Activated CD8-positive, alpha-beta memory T cell treated with anti-CD3 and anti-CD28 coated beads, Interleukin-2, amount 50 U/mL, for 48 hours (primary cell): ENCODE measurements around the gene LTF.

Experiments used
- DNase-seq: peaks from one replicate; pipeline ENCODE4 v3.0.0-alpha.2; 2020

The LTF gene

DNA sequence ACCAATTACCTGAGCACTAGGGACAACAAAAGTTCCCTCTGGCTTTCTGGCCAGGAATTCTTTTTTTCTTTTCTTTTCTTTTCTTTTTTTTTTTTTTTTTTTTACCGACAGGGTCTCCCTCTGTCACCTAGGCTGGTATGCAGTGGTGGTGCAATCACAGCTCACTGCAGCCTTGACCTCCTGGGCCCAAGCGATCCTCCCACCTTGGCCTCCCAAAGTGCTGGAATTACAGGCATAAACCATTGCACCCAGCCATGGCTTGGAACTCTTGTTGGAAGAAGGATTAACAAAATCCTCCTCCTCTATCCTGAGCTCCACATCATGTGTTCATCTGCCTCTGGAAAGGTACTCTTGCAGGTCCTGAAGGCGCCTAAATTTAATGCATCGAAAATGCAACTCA is 2.9 kb upstream of the LTF start:
- no peak for DNase-seq

DNA sequence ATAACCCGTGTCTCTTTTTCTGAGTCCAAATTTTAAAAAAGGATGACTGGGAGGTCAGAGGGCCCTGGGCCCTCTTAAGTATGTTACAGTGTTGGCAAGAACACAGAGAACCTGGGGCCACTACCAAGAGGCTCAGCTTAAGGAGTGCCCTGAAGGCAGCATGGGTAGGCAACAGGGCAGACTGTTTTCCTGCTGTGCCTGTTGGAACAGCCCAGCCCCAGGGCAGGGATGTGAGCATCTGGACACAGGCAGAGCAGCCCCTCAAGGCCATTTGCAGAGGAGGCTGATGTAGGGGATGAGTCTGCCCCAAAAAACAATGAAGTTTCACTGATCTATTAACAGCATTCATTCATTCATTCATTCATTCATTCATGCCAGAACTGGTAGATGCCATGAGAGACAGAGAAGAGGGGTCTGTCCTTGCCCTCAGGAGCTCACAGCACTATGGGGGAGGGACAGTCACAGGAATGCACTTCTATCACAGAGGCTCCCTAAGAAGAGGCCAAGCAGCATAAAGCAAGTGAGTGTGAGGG is 2.2 kb upstream of the LTF start:
- peak; percentile 23 for DNase-seq

DNA sequence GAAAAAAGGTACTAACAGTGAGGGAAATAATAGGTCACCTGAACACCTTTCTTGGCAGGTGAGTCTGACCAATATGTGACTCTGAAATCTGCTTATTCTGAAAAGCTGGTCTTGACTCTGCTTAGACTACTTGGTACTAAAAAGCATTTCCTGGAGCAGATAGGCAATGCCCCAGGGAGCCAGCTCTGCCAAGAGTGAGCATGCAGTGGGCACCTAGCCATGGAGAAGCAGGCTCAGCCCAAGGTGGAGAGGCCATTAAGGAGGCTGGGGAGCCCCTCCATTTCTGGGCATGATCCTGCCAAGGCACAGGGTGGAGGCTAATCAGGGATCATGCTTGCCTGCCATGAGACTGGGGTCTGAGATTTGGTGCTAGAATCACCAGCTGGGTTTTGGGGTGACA is 1.6 kb upstream of the LTF start:
- peak; percentile 35 for DNase-seq

DNA sequence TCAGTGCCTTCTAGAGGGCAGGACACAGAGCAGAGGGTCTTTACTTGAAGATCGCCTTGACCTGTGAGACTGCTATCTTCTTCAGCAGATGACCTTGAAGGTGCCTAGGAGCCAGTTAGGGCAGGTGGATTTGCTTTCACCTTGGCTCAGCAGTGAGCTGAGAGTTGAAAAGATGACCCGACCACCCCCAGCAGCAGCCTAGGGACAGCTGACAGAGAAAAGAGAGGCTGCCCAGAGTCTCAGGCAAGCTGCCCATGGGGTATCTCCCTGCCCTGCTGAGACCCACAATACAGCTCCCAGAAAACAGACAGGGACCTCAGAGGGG is 453 bp upstream of the LTF start:
- no peak for DNase-seq

DNA sequence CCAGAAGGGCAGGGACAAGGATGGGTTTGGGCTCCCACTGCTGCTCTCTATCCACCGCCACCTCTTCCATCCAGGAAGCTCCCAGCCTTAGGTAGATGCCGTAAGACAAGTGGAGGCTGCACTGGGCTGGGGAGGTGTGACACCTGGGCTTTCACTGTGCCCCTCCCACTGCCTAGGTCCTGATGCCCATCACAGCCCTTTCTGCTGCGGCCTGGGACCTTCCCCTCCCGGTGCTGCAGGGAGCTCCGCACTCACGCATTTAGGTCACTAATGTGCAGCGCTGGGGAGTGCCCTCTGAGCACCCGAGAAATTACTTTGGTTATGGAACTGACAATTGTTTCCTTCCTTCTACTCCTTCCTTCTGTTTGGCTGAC is 850 bp downstream of the LTF start:
- peak; percentile 33 for DNase-seq

DNA sequence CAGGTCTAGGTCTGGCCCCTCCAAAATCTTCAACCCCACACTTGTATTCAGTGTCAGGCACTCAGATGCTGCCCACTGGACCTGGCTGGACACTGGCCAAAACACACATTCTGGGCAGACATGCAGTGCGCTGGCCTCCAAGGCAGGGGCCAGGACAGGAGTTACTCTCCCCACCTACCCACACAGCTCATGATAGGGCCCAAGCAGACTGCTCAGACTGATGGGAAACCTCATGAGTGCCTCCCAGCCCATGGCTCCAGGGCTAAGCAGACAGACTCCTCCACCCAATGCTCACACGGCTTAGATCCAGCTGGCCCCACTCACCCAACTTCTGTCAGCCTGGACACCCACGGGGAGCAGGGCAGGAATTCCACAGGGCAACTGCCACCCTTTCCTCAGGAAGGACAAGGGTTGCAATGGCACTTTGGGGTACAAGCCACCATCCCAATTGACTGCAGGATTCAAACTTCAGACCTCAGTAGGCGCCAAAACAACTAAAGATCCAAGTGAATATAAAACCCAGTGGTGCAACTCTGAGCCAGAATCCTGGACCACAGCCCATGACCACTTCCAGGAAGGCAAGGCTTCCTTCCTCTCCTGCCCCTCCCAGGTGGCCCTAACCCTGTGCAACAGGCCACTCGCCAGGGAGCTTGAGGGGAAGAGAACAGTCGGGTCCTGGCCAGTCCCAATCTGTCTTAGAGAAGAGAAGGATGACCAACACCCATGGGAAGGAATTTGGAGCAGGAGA is 1.4 kb downstream of the LTF start:
- peak; percentile 30 for DNase-seq

DNA sequence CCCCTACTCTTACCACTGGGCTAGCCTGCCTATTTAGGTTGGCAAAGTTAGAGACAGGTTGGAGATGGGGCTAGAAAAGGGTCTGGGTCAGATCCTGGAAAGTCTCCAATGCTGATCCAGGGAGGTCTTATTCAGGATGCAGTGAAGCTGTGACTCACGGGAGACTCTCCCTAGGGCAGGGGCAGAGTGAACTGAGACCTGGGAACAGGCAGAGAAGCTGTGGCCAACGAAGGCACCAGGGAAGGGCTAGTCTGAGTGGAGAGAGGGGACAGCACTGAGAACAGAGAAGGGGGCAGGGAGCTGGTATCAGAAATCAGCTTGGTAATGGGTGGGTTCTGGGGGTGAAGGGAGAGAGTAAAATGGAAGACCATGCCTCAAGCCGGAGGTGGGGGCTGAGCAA is 2.2 kb downstream of the LTF start:
- peak; percentile 37 for DNase-seq

DNA sequence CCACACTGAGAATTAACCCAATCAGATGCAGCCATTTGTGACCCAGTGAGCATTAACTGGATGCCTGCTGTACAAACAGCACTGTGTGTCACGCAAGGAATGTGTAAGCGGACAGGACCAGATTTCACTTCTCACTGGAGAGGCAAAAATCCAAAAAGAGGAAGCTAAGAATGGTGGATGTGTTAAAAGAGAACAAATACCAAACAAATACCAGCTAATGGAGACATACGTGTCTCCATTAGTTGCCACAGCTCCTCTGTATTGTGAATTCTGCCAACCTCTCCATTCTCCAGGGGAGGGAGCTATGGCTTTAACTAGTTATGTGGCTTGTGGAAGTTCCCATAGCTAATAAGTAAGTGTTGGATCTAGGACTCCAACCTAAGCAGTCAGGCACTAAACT is 2.6 kb downstream of the LTF start:
- no peak for DNase-seq

DNA sequence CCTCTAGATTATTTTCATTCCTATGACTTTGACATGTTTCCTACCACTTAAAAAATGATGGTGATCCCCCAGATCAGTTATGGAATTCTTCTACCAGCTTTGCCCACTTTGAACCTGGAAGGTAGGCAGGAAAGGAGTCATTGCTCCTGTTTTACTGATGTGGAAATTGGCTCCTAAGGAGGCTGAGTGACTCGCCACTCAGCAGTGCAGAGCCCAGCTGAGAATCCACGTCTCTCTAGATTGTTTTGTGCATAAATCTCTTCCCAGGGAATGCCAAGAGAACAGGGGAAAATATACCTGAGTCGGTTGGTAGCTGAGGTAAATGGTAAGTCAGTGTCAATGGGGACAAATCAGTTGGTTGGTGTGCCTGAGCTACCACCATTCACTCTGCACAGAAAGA is 4.7 kb downstream of the LTF start:
- DNase-seq: no peak

DNA sequence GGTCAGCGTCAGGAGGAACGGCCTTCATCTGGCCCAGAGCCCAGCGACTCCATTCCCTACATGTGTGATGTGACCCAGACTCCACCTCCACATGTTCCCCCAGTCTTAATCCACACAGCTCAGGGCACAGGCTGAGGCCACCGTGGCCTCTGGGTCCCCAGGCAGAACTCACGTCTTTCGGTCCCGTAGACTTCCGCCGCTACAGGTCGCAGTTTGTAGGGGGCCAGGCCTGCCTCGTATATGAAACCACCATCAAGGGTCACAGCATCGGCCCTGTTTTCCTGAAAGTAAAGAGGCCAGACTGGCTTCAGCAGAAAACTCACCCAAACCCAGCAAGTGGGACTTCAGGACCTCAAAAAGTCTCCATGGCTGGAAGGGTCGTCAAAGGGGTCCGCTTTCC is 8.6 kb downstream of the LTF start:
- DNase-seq: peak; percentile 32

DNA sequence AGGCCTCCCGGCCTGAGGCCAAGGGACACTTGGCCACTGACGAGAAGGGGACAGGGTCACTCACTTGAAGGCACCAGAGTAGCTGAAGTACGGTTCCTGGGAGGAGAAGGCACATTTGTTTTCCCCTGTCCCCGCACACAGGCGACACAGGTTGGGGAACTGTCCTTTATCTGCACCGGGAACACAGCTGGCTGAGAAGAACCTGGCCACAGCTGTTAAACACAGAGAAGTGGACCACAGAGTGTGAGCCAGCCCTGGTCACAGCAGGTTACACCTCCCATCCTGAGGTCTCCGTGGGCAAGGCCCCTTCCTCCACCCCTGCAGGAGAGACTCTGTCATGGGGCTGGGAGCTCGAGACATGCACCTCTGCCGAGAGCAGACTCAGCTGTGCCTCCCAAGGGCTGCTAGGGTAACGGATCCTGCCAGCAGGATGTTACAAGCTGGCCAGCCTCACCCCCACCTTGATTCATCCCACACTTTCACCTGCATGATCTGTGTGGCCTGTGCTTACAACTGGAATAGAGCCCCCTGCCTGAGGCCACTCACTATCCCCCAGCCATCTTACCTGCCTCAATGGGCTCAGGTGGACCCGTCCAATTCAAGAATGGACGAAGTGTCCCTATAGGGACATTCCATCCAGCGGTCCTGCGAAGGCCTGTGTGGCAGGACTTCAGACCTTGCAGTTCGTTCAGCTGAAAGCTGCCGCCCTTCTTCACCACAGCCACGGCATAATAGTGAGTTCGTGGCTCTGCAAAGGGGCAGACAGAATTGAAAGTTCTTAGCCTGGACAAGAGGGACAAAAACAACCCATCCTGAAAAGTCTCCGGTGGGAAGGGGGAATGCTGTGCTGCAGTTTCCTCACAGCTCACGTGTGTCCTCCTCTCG is 9.2 kb downstream of the LTF start:
- DNase-seq: peak; percentile 42

DNA sequence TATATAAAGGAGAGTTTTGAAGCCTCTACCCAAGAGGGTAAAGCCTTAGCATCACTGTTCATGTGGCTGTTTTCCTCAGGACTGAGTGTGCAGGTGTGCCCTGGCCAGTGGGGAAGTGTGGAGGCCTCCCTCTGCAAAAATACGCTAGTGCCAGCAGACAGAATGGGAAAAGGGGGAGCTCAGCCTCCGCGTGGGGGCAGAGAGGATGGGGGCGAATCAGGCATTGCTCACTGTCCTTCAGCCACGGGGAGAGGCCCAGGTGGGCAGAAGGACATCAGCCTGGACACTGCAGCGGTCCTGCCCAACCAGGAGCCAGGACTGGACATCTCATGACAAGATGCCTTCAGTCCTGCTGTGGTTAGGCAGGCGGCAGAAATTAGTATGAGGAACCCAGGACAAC is 10.1 kb downstream of the LTF start:
- DNase-seq: no peak

DNA sequence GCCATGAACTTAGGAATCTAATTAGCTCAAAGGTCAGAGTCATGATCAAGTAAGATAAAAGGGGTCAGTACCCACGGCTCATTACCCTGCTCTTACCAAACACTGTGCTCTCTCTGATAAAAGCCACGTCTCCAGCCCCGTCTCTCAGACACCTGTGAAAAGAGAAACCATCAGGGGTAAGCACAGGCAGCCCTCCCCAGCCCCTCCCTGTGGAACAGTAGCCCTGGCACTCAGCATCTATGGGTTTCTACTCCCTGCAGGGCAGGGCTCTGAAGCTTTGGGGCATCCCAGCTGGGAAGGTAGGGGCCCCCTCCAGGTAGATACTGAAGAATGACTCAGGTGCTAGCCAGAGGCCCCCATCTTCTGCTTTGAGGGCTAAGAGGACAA is 10.5 kb downstream of the LTF start:
- peak; percentile 28 for DNase-seq

DNA sequence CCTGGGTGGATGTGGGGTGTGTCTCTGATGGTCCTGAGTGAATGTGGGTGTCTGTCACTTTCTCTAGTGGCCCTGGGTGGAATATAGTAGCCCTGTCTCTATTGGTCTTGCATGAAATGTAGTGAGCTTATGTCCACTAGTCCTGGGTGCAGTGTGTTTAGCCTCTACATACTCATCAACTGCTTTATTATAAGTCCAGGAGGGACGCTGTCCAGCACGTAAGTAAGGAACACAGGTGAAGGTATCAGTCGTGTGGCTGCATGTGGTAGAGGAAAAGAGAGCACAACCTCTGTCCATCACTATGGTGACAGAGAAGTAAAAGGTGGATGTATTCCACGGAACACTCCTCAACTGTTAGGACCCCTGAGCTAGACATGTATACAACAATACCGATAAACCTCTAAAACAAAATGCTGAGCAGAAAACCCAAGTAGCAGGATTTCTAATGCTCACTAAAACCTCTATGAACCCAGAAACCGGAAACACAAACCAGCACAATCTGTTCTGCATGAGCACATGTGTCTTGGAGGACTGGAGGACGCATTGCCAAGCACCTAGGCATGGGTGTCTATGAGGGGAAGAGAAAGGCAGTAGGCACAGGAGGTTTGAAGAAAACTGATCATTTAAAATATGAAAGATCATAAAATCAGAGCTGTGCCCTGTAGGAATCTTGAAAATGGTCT is 11.0 kb downstream of the LTF start:
- DNase-seq: peak; percentile 29

DNA sequence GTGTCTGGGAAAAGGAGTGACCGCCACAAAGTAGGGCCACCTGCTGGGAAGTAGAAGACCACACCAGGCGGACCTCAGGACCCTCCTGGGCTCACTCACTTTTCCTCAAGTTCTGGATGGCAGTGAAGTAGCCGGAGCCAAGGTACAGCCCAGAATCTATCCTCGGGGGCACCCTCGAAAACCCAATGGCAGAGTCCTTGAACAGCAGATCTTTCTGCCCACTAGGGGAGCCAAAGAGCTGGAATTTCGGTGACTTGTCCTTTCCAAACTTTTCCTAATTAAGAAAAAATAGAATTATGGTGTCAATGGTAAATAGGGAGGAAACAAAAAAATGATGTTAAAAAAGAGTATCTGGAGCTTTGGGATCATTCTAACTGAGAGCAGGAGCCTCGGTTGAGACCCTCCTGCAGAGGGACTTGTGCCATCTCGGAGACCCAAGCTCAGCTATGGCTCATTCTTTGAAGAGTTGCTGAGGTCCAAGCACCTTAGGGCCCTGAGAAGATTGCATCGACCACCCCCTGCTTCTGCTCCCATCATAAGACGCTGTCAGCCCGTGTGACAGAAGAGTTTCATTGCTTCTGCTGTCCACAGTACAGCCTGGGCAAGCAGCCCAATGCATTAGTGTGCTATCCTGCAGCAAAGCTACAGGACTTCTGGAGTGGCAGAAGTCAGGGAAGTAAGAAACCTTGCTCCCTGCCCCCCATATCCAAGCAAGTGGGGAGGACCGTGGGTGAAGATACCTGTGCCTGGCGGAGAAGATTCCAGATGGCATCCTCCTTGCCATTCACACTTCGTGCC is 14.8 kb downstream of the LTF start:
- no peak for DNase-seq

DNA sequence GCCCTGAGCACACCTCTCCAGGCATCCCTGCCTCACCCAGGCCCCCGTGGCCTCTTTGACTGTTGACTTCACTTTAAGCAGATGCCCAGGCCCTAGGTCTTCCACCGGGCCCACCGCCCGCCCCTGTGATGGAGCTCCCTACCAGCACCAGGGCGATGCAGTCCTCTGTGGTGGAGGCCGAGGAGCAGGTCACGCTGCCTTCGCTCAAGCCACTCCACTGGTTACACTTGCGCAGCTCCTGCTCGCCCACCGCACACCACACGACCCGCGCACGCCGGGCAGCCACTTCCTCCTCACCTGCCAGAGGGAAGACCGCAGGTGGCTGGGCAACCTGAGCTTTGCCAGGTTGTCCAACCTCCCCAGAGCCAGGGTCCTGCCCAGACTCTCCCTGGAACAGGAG is 16.0 kb downstream of the LTF start:
- no peak for DNase-seq

DNA sequence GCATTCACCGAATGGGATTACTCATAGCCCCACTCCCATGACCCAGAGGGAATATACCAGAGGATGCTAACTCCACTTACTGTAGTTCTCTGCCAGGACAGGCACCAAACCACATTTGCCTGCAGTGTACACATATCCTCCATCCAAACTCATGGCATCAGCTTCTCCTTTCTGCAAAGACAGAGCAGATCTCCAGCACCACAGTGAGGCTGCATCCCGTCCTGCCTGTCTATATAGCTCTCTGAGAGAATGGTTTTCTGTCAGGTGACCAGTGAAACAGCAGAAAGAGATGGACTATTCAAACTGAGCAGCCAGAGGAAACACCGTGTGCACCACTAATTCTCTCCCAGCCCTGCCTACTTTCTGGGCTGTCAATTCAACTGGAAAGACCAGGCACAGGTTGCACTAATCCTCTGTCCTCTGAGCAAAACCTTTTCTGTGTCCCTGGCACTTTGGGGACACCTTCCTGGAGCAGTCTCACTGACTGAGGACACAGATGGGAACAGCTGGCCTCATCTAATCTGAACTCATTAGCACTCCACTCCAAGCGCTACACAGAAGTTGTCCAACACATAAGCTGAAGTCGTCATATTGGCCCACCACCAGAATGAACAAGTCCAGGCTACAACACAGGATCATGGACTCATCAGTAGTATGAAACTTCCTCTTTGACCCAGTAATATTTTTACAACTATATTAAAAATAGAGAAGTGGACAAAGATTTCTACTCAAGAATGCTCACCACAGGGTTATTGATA is 17.3 kb downstream of the LTF start:
- DNase-seq: no peak

DNA sequence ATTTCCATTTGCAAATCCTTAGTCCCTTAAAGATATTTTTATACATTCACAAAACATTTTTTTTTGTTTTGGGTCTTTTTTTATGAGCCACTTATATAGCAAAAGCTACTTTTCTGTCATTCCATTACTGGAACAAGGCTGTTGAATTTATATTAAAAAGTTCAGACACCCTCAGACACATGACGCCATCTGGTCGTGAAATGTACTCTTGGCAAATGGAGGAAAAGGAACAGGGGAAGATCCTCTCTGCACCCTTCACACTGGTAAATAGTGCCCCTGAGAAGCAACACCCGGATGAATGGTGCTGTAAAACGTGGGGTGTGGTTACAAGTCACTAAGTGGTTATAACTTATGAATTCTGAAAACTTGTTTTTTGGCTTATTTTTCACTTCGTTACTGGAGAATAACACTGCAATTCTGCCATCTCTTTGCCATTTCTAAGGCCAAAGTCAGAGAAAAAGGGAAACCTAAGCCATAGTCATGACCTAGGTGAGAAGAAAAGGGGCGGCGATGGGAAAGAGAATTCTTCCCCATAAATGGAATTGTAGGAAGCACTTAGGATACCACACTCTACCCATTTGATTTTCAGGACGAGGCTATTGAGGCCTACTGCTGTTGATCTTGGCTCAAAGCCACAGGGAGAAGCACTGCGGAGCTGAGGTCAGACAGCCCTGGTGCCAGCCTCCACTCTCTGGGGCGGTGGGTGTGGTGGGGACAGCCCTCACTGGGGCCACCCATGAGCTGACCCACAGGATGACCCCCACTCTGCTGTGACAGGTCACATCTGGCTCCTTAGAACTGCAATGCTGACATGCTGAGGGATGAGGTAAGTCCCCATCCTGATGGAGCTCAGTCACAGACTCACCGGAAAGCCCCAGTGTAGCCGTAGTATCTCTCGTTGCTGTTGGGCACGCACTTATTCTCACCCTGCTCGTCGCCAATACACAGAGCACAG is 21.9 kb downstream of the LTF start:
- DNase-seq: no peak

DNA sequence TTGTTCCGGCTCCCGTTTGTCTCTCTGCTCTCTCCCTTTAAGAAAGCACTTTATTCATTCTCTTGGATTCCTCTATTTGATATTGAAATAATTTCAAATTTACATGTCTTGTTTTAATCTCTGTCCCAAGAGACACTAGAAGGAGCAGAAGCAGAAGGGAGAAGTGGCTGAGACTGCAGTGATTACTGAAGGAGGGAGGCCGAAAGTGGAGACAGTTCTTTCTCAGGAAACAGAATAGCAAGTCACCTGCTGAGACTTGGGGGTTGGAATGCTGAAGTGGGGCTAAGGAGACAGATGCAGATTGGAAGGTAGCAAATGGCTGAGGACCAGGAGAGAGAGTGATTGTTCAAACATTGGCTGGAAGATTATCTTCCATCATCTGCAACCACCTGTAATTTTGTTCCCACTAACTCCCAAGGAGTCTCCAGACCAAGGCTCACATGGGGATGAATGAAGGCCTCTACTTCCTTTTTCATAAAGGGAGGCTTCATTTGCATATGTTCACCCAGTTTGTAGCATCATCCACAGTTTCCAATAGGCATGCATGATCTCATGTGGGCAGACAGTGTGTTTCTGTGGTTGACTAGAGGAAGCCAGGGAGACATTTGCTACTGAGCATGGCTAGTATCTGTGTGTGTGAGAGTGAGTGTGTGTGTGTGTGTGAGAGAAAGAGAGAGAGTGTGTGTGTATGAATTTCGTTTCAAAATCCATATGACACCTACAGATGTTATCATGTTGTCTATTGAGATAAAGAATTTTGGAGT is 24.0 kb downstream of the LTF start:
- DNase-seq: no peak

DNA sequence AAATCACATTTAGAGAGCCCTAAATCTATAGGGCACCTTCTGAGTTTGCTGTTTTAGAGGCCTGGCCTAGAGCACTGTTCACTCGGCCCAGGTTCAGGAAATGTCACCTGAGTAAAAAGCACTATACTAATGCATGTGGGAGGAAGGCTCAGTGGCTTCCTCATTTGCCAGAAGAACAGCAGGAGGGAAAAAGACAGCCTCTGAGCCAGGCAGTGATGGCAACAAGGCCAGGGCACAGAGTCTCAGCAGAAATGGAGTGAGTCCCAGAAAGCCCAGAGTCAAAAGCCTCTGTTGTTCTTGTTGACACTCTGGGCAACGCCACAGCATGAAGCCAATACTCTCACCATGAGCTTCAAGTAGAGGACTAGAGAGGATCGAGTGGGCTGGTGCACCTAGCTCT is 25.9 kb downstream of the LTF start:
- DNase-seq: no peak
